Right renal pelvis (tissue), 4 donors: ENCODE data around the gene PEAR1. TPM values are rescaled to one million over a fixed set of nuclear protein-coding genes. Genes with fewer than 3 reads are reported as not detected.

ENCODE experiments used
- DNase-seq, 4 donors: peaks; one replicate each; pipeline ENCODE4 v3.0.0-alpha.2; 2013; ENCODE audit warnings: low read depth in 4 of 4, low spot score in 3 of 4, missing footprints in 1 of 4
- polyA plus RNA-seq, 4 donors: library from polyadenylated mRNA; unstranded; fragments of 120-200 nt; gene quantifications; one replicate each; pipeline ENCODE4 v1.2.1, GENCODE V29; 2013; ENCODE audit not compliant: insufficient read length in 4 of 4

The PEAR1 gene
- polyA plus RNA-seq, 4 donors = 21.4 to 22.6 (median 21.9) TPM

GRCh38 chr1:156882543-156882942 is 11.0 kb upstream of the PEAR1 start:
- no peak for DNase-seq

- no peak for DNase-seq
Observed at GRCh38 chr1:156883919-156884318, 9.6 kb upstream of the PEAR1 start.

GRCh38 chr1:156884560-156885184 is 8.8 kb upstream of the PEAR1 start:
- no peak for DNase-seq

- DNase-seq = no peak
Observed at GRCh38 chr1:156885314-156885713, 8.2 kb upstream of the PEAR1 start.

GRCh38 chr1:156885880-156886355 is 7.6 kb upstream of the PEAR1 start:
- no peak for DNase-seq

- DNase-seq = no peak
Observed at GRCh38 chr1:156886583-156887281, 6.8 kb upstream of the PEAR1 start.

GRCh38 chr1:156887317-156887716 is 6.2 kb upstream of the PEAR1 start:
- DNase-seq = no peak

GRCh38 chr1:156887734-156888133 is 5.8 kb upstream of the PEAR1 start:
- no peak for DNase-seq

- DNase-seq = peak; percentile 67 to 75 (median 68)
Observed at GRCh38 chr1:156889802-156890580, 3.5 kb upstream of the PEAR1 start.

GRCh38 chr1:156892190-156893047 is 1.1 kb upstream of the PEAR1 start:
- peak; percentile 80 to 87 (median 86) for DNase-seq

GRCh38 chr1:156894001-156894400 is 483 bp downstream of the PEAR1 start:
- DNase-seq = no peak

- no peak for DNase-seq
Observed at GRCh38 chr1:156894711-156895454, 1.4 kb downstream of the PEAR1 start.

- no peak for DNase-seq
Observed at GRCh38 chr1:156895455-156895812, 1.9 kb downstream of the PEAR1 start.

- no peak for DNase-seq
Observed at GRCh38 chr1:156895927-156896326, 2.4 kb downstream of the PEAR1 start.

GRCh38 chr1:156896490-156897033 is 3.0 kb downstream of the PEAR1 start:
- DNase-seq = no peak

- DNase-seq = no peak
Observed at GRCh38 chr1:156897078-156897825, 3.7 kb downstream of the PEAR1 start.

GRCh38 chr1:156898161-156898566 is 4.6 kb downstream of the PEAR1 start:
- DNase-seq = peak in 1 of 4 donors; percentile 48

- no peak for DNase-seq
Observed at GRCh38 chr1:156898971-156899664, 5.6 kb downstream of the PEAR1 start.
